GM03348 (cell line): ENCODE results near the gene MRGPRE.
A peak's percentile ranks its signal among the peaks of the same experiment; 100 is the strongest.
"Not testable (repeated sequence)": the region's sequence is repeated elsewhere in the genome, so short reads cannot be mapped to it uniquely, and the experiment has no call there.

Source experiments
- DNase-seq: peaks from one replicate; pipeline ENCODE4 v3.0.0; 2012; ENCODE audit warnings: low spot score

MRGPRE gene

GRCh38 chr11:3231851-3232744, at the start of gene MRGPRE:
Gene MRGPRE, minus strand, starts transcription at chr11:3232417. Its CDS starts 3,618 bp downstream, at chr11:3228799.
- DNase-seq: peak; percentile 62

GRCh38 chr11:3281146-3281545, 48.9 kb upstream of the MRGPRE start:
- not testable (repeated sequence) for DNase-seq

- not testable (repeated sequence) for DNase-seq
Measured at GRCh38 chr11:3280662-3281061, 48.4 kb upstream of the MRGPRE start.

GRCh38 chr11:3278922-3279321, 46.7 kb upstream of the MRGPRE start:
- not testable (repeated sequence) for DNase-seq

- not testable (repeated sequence) for DNase-seq
Measured at GRCh38 chr11:3273629-3274028, 41.4 kb upstream of the MRGPRE start.

- not testable (repeated sequence) for DNase-seq
Measured at GRCh38 chr11:3262548-3262947, 30.3 kb upstream of the MRGPRE start.

- DNase-seq: not testable (repeated sequence)
Measured at GRCh38 chr11:3261831-3262230, 29.6 kb upstream of the MRGPRE start.

GRCh38 chr11:3257509-3257908, 25.3 kb upstream of the MRGPRE start:
- DNase-seq: not testable (repeated sequence)

- DNase-seq: not testable (repeated sequence)
Measured at GRCh38 chr11:3255241-3255640, 23.0 kb upstream of the MRGPRE start.

GRCh38 chr11:3254773-3255172, 22.6 kb upstream of the MRGPRE start:
- not testable (repeated sequence) for DNase-seq

GRCh38 chr11:3245071-3245470, 12.9 kb upstream of the MRGPRE start:
- DNase-seq: no peak

- DNase-seq: no peak
Measured at GRCh38 chr11:3243880-3244279, 11.7 kb upstream of the MRGPRE start.

- no peak for DNase-seq
Measured at GRCh38 chr11:3237119-3237518, 4.9 kb upstream of the MRGPRE start.

GRCh38 chr11:3234846-3235245, 2.6 kb upstream of the MRGPRE start:
- DNase-seq: no peak

GRCh38 chr11:3232956-3233355, 739 bp upstream of the MRGPRE start:
- DNase-seq: no peak

- no peak for DNase-seq
Measured at GRCh38 chr11:3231550-3231850, 717 bp downstream of the MRGPRE start.

GRCh38 chr11:3230636-3231549, 1.3 kb downstream of the MRGPRE start:
- DNase-seq: no peak

- DNase-seq: no peak
Measured at GRCh38 chr11:3229673-3230630, 2.3 kb downstream of the MRGPRE start.

GRCh38 chr11:3228445-3228829, 3.8 kb downstream of the MRGPRE start:
- DNase-seq: no peak

GRCh38 chr11:3227568-3228444, 4.4 kb downstream of the MRGPRE start:
- DNase-seq: no peak
